Ovary (tissue), 9 donors: ENCODE data around the gene SHANK2. TPM values are rescaled to one million over a fixed set of nuclear protein-coding genes. Genes with fewer than 3 reads are reported as not detected.

ENCODE experiments used
- DNase-seq, 5 donors: peaks; one replicate each; pipeline ENCODE4 v3.0.0-alpha.2; 2019 to 2020
- H3K27ac ChIP-seq, 2 donors: fragments of 200-600 bp; one replicate each; pipeline versions ENCODE4 v1.5.1 to v1.8.0; 2019 to 2022
- H3K27me3 ChIP-seq: fragments of 200-600 bp; one replicate; pipeline ENCODE4 v1.8.0; 2022
- H3K36me3 ChIP-seq: fragments of 200-600 bp; sonication (generic); one replicate; pipeline ENCODE4 v1.5.1; 2019
- H3K4me1 ChIP-seq: one replicate; pipeline ENCODE4 v1.8.1; 2013; ENCODE audit warnings: mild to moderate bottlenecking, moderate library complexity; ENCODE audit not compliant: insufficient read depth
- H3K4me3 ChIP-seq: fragments of 200-600 bp; sonication (generic); one replicate; pipeline ENCODE4 v1.5.1; 2017
- H3K9me3 ChIP-seq, 2 donors: fragments of 200-600 bp in 1 of 2; sonication (generic) in 1 of 2; one replicate each; pipeline versions ENCODE4 v1.5.1 to v1.8.1; 2013 to 2019; ENCODE audit warnings: mild to moderate bottlenecking in 1 of 2, moderate library complexity in 1 of 2
- CTCF ChIP-seq, 3 donors: fragments of 450-650 bp in 2 of 3; fragments of 200-600 bp in 1 of 3; IDR thresholded peaks; one replicate each; pipeline versions ENCODE4 v1.5.1 to v1.8.0; 2016 to 2022; ENCODE audit warnings: antibody characterized with exemption in 3 of 3, mild to moderate bottlenecking in 1 of 3
- EP300 ChIP-seq: sonication (generic); formaldehyde crosslinking; IDR thresholded peaks from one replicate; pipeline ENCODE4 v1.6.1; 2017; ENCODE audit warnings: antibody characterized with exemption
- POLR2A ChIP-seq: fragments of 450-650 bp; IDR thresholded peaks from one replicate; pipeline ENCODE4 v1.6.1; 2017; ENCODE audit warnings: antibody characterized with exemption, mild to moderate bottlenecking, moderate library complexity
- WGBS, 3 donors: extraction: QIAGEN DNeasy Blood & Tissue Kit in 1 of 3; methylation state at CpG; one replicate each; pipeline versions ENCODE4 v1.1.5 to v1.1.7; 2013 to 2017; 5-methylcytosine and 5-hydroxymethylcytosine counted together
- intact Hi-C, 4 donors: fragments of 100-400 bp; cut with DNase I; formaldehyde crosslinking; loops; one replicate each; pipeline versions ENCODE4 v1.11.0 to v1.15.1; 2022 to 2023
- polyA plus RNA-seq, 2 donors: library from polyadenylated mRNA; stranded (reverse); fragments of 200-250 nt in 1 of 2; fragments of 350-450 nt in 1 of 2; fragmentation: Illumina TruSeq in 1 of 2; extraction: RNeasy Lipid Tissue Mini Kit (QIAGEN cat#74804) in 1 of 2; gene quantifications; one replicate each; pipeline ENCODE4 v1.2.3, GENCODE V29; 2013 to 2014
- total RNA-seq, 7 donors: library from RNA; depleted of rRNA in 2 of 7; stranded (reverse); fragments of >200 nt in 2 of 7; fragmentation: NEBNext Ultra II Directional in 3 of 7; extraction: Animal tissue kit (Norgen Biotek cat#: 25700) in 3 of 7; gene quantifications; one replicate each; pipeline versions ENCODE4 v1.1.0 to v1.2.4, GENCODE V29; 2016 to 2023
- donor health status: DM: no; HTN: no; CAD: no; lungs with moderate emphysema.
- donor health status: DM: no; HTN: no; CAD: no.
- donor health status: Bipolar disorder and iron deficiency.
- donor health status: DM: yes; HTN: yes; CAD: no.
- donor health status: DM: no; HTN: no; CAD: no.
- donor health status: DM: yes; HTN: yes; CAD: no.

The SHANK2 gene
- total and polyA plus RNA-seq, 9 donors = 0.05 to 40.4 (median 2.3) TPM; not detected in 1

GRCh38 chr11:71267807-71268421, 15.5 kb upstream of the SHANK2 start:
- intact Hi-C loops = no loop called here
- no peak for TF ChIP-seq CTCF (IDR thresholded peaks at IDR 0.05)
- TF ChIP-seq EP300 = no peak
- TF ChIP-seq POLR2A = no peak
- Histone ChIP-seq H3K27me3 (no peaks in the 10 kb centered on the region), H3K4me3 (no peak overlapping the region), H3K4me1 (no peaks in the 10 kb centered on the region), H3K27ac (no peak overlapping the region), H3K36me3 (no peaks in the 10 kb centered on the region), H3K9me3 (no peaks in the 10 kb centered on the region)
- 47 to 59% (median 52%) methylated on average over 15 of the region's 15 CpGs for WGBS, 3 donors
- no peak for DNase-seq

GRCh38 chr11:71266114-71266833, 13.9 kb upstream of the SHANK2 start:
- H3K4me1 ChIP-seq = no peaks in the 10 kb centered on the region
- DNase-seq = no peak
- intact Hi-C loops = no loop called here
- WGBS, 3 donors = 29 to 40% (median 37%) methylated on average over 22 of the region's 22 CpGs
- TF ChIP-seq EP300 (no peak), POLR2A (no peak), CTCF (IDR thresholded peaks at IDR 0.05) (no peak)
- no peaks in the 10 kb centered on the region for H3K27me3 ChIP-seq
- no peak overlapping the region for H3K27ac ChIP-seq
- no peaks in the 10 kb centered on the region for H3K36me3 ChIP-seq
- H3K9me3 ChIP-seq = no peaks in the 10 kb centered on the region
- H3K4me3 ChIP-seq = no peak overlapping the region

GRCh38 chr11:71265559-71266092, 13.2 kb upstream of the SHANK2 start:
- no peaks in the 10 kb centered on the region for H3K27me3 ChIP-seq
- DNase-seq = no peak
- H3K9me3 ChIP-seq = no peaks in the 10 kb centered on the region
- no peaks in the 10 kb centered on the region for H3K4me1 ChIP-seq
- no peak overlapping the region for H3K4me3 ChIP-seq
- 80 to 82% (median 81%) methylated on average over 18 of the region's 18 CpGs for WGBS, 3 donors
- H3K27ac ChIP-seq = no peak overlapping the region
- no peaks in the 10 kb centered on the region for H3K36me3 ChIP-seq
- intact Hi-C loops = no loop called here
- TF ChIP-seq CTCF (IDR thresholded peaks at IDR 0.05) = no peak
- no peak for TF ChIP-seq POLR2A
- no peak for TF ChIP-seq EP300

GRCh38 chr11:71263386-71263785, 11.0 kb upstream of the SHANK2 start:
- DNase-seq = no peak
- Histone ChIP-seq H3K36me3 (no peaks in the 10 kb centered on the region), H3K27ac (no peak overlapping the region), H3K4me3 (no peak overlapping the region), H3K4me1 (no peaks in the 10 kb centered on the region), H3K9me3 (no peaks in the 10 kb centered on the region), H3K27me3 (no peaks in the 10 kb centered on the region)
- TF ChIP-seq CTCF (IDR thresholded peaks at IDR 0.05) = no peak
- TF ChIP-seq EP300 = no peak
- no peak for TF ChIP-seq POLR2A
- intact Hi-C loops = no loop called here
- 29 to 36% (median 33%) methylated on average over 4 of the region's 4 CpGs for WGBS, 3 donors
